Kidney tubule cell (primary cell): Measurements from ENCODE around the gene SOBP.

Experiments used
- DNase-seq: peaks from one replicate; pipeline ENCODE4 v3.0.0-alpha.2; 2018; ENCODE audit warnings: low spot score

Gene SOBP

DNA sequence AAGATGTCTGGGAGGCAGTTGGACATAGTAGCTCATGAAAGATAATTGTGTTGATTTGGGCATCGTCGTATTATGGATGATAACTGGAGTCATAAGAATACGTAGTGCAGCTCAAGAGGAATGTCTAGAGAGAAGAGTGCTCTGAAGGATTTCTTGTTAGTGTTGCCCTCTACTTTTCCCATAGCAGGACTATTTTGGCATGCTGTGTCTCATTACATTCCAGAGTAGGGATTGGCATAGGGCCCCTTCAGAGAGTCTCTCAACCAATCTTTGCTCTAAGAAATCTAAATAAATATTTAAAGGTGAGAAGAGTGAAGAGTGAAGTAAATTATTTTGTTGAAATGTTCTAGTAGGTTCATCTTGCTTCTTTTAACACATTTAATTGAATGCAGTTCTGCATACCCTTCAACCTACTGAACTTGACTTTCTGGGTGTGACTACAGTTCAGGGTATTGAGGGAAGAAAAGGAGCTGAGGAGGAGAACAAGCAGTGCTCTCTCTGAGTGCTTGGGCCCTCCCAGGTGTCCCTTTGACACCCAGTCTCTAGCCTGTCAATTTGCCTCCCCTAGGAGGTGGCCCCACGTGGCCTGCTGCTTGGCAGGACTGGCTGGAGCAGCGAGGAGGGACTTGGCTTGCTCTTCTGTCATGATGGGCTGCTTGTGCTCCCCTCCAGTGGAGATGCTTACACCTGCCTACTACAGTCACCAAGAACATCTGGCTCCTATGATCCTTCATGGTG lies 33.3 kb downstream of the SOBP start:
- DNase-seq: no peak

DNA sequence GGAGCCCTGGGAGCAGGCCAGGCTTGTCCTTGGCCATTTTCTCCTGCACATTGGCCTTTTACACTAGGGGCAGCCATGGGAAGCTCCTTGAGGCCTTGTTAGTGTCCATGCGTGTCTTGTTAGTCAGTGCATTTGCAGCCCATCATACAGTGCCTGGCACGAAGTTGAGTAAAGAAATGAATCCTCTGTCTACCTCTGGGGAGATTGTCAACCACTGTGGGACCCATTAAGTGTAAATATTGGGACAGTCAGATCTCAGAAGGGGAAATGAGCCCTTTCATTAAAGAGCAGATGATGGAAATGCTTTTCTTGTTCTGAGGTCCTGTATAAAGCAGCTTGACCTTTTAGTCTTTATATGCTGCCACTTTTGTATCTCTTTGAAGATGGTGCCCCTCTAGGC lies 33.9 kb downstream of the SOBP start:
- DNase-seq: no peak

DNA sequence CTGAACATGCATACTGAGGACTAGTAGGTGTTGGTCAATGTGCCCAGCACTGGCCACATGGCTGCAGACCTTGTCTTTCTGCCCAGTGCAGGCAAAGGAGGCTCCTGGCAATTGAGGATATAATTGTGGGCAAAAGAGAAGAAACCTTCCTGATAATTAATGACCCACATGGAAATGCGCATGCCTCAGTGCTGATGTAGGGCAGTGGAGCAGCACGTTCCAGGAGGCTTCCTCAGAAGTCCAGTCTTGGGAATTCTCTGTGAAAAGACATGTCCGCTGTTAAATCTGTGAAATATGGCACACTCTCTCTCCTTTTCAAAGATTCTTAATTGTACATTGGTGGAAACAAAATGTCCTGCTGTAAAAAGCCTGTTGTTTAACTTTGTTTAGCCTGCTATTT lies 34.7 kb downstream of the SOBP start:
- DNase-seq: peak; percentile 21

DNA sequence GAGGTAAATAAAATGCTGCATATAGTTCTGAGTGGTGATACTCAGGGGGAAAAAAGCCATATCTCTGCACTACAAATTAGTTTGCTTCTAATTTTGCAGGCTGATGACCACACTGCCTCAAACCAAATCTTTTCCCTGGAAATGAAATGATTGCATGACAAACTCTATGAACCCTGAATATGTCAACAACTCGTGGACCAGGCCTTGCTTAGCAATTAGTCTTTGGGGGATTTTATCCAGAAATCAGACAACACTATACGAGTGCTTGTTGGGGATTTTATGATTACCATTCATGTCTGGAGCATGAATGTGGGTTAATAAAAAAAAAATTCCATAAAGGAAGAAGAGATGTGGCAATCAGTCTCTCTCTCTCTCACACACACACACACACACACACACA lies 42.0 kb downstream of the SOBP start:
- DNase-seq: no peak

DNA sequence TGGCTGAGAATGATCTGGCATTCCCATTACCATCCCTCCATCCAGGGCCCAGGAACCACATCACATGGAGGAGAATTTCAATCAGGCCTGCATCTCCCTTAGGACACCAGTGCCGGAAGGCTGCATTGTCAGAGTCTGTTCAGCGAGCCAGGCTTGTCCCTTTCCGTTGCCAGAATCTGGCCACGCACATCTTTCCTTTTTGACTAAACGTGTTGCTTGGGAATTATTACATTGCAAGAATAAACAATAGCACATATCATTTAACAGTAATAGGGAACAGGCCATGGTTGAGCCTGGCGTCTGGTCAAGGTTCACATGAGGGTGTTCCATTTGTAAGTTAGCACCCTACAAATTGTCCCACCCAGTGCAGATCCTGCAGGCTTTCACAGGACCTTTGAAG lies 42.8 kb downstream of the SOBP start:
- DNase-seq: no peak

DNA sequence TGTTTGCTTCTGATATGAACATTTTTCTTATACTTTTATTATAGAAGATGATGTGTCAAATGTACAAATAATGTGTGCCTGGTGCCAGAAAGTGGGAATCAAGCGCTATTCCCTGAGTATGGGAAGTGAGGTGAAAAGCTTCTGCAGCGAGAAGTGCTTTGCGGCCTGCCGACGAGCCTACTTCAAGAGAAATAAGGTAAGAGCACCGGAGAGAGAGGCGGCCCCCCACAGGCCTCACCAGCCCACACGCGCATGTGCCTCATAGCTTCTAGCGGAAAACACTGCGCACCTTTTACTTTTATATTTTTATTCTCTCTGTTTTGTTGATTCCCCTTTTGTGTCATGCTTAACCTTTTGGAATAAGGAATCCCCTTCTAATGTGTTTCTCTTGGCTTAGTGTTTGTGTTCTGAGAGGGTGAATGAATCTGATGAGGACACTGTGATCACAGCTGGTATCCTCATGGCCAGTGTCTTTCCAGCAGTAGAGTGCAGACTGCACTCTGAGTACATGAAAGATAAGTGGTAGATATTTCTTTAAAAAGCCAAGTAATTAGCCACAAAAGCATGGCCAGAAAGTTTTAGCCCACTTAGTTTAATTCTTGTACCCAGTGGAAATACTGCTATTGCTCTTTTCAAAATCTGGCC lies 43.6 kb downstream of the SOBP start:
- no peak for DNase-seq

DNA sequence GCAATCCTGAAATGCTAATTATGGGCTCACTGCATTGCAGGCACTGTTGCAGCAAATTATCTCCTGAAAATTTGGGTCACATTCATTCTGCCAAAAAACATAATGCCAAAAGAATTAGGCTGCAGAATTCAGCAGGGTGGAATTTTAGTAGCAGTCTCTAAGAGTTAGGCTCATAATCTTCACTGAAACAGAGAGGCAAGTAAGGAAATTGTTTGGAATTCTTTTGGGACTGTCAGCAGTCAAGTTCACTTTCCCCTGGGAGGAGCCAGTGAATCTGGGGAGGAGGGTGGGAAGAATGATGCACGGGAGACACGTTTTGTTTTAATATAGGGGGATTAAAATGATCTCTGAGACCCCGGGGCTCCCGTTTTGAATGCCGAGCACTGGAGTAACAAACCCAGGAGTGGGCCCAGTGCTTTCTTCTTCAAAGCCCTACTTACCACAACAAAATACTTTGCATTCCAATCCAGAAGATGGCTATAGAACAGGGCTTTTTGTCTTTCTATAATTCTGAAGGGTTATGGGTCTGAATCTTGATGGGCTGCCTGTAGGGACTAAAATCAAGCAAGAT lies 44.7 kb downstream of the SOBP start:
- DNase-seq: no peak

DNA sequence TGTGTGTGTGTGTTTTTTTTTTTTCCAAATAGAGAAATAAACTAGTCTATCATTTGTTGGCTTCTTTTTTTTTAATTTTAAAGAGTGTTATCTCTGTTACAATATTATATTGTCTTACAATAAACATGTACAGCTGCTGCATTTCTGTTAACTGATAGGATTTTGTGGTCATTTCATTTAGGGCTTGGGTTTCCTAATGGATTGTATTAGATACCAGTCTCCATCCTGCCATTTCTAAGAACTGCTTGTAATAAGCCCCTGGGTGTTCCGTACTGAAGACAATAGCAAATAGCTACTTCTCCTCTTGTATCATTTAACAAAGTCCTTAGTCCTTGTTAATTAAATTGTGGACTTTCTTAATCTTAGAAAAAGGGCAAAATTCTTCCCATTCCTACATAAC lies 45.7 kb downstream of the SOBP start:
- DNase-seq: no peak

DNA sequence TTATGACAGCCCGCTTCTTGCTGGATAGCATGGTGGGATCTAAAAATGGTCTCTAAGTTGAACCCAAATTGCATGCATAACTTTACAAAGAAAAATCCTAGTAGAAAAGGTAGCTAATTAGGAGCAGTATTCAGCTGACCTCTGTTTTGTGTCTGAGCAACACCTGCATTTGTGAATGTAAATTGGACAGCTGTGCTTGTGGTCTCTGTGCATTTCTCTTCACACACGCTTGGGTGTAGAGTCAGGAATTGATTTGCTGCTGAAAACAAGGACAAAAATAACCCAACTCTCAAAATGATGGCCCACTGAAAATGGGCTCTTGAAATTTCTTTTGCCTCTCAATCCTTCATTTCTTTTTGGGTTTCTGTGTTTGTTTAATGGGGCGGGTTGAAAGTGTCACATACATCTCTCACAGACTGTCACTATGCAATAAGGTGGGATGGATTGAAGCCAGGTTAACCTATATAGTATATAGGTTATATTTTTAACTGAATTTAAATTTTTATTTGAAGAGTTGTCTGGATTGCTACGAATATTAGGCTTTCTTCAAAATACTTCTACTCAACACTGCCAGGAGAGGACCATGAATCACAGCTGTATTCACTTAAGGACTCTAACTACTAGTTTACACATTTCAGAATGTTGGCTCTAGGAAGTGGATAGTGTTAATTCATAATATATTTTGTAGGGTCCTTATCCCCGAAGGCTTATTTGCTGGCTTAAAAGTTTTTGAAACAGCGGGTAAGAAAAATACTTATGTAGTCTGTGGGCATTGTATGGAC lies 46.5 kb downstream of the SOBP start:
- no peak for DNase-seq

DNA sequence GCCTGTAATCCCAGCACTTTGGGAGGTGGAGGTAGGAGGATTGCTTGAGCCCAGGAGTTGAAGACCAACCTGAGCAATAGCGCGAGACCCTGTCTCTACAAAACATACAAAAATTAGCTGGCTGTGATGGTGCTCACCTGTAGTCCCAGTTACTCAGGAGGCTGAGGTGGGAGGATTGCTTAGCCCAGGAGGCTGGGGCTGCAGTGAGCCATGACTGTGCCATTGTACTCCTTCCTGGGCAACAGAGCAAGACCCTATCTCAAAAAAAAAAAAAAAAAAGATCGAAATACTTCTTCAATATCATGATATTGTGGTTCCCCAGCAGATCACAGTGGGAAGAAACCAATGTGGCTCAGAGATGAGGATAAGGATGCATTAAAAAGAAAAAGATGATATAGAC lies 47.6 kb downstream of the SOBP start:
- DNase-seq: no peak

DNA sequence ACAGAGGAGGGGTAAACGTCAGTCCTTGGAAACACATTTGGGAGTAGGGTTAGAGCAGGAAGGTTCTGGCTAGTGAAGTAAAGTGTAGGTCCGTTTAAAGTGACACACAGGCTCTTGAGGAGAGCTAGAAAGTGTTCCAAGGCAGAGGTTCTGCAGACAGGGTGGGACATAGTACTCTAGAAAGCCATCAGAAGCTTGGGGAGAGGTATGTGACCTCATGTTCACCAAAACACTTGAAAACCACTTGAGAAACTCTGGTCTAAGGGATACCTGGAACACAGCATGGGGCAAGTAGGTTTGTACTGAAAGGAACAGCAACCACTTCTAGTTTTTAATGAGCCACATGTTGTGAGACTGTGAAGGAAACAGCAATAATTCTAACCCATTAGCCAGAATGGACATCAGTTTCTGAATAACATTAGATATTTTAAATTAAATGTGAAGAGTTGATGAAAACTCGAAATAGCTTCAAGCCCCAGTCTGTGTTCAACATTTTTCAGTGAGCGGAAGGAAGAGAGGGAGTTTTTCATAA lies 49.0 kb downstream of the SOBP start:
- DNase-seq: no peak

DNA sequence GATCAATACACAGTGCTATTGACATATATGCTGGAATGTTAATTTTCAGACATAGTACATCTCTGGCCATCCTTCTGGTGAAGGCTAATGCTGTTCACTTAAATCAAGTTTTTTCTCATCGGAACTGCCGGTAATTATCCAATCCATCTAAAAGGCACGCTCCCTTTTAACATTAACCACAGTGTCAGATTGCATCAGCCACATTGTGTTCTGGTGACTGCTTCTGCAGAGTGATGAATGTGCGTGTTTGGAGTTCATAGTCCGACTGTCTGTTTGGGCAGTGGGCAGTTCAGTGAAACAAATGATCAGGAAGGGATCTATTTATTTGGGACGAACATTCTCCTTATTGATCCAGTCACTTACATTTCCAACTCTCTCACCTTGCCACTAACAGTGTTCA lies 49.5 kb downstream of the SOBP start:
- peak; percentile 59 for DNase-seq

DNA sequence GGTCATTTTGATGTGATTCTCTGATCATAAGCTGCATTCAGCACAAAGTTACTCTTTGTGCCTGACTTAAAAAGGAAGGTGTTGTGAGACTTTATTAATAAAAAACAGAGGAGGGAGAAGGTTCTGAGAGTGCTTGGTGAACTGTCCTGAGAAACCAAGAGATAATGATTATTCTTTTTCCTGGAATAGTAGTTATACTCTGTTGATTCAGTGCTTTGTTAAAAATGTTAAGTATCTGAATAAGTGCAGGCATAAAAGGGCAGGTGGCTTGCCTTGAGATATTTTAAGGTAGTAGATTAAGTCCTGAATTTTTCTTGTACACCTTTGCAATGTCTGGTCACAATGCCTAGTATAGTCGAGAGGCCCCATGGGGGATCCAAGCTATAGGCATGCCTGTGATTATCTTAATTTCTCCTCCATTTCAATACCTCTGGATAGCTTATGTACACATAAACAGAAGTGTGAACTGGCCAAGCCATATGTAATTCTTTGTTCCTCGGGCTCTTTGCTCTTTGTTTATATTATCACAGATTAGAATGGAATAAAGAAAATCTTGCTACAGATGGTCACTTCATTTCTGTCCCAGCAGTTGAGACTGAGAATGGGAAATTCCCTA lies 50.0 kb downstream of the SOBP start:
- DNase-seq: no peak

DNA sequence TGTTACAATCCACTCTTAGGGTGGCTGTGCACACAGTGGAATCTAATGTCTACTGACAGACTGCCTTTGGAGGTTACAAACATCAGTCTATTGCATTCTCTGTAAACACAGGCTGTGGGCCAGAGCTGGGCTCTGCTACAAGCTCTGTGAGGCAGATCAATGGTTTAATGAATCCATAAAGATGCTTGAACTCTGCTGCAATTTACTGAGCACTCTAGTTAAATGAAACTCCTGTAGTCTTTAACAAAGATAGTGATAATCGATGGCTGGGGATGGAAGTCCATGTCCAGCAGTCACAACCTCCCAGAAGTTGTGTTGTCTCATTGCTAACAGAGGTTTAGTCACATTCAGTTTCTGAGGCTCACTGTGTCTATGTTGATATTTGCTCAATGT lies 50.5 kb downstream of the SOBP start:
- DNase-seq: no peak

DNA sequence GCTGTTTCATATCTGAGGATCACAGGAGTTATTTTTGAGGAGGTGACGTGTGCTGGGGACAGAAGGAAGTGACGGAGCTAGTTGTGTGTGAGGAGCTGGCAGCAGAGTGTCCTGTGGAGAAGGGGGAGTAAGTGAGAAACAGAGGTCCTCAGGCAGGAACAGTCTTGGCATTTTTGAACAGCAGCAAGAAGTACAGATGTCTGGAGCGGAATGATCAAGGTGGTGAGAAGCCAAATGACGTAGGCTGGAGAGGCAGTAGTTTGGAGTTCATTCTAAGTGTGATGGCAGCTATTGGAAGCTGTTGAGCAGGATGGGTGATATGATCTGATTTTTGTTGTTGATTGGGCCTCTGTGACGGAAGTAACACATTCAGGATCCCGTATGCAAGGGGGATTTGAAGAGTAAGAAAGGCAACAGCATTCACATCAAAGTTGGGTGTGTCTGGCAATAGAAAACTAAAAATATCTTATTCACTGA lies 52.3 kb downstream of the SOBP start:
- no peak for DNase-seq

DNA sequence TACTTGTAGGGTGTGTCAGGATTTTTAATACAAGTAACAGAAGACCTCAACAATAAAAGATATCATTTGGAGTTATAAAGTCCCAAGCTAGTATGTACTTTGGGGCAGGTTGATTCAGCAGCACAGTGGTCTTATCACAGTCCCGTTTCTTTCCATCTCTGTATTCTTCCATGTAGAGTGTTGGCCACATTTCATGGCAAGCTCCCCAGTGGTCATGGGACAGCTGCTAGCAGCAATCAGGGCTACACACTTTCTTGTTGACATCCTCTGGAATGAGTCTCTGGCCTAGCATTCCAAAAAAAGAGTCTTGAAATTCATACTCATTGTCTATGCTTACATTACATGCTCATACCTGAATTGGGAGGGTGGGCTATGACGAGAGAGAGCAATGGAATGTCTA lies 53.2 kb downstream of the SOBP start:
- no peak for DNase-seq

DNA sequence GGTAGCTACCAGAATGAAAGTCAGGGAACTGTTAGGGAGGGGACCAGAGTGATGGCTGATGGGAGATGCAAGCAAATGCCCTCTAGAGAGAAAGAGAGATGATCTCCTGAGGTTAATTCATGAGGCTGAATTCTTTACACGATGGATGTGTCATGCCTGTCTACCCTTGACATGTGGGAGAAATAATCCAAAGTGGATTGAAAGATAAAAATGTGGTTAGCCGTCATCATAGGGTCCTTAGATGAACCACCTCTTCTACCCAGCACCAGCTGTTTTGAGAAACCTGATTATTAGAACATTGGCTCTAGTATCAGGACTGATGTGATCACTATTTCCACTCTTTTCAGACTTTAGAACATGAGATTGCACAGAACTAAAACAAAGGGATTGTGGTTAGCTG lies 53.6 kb downstream of the SOBP start:
- DNase-seq: no peak

DNA sequence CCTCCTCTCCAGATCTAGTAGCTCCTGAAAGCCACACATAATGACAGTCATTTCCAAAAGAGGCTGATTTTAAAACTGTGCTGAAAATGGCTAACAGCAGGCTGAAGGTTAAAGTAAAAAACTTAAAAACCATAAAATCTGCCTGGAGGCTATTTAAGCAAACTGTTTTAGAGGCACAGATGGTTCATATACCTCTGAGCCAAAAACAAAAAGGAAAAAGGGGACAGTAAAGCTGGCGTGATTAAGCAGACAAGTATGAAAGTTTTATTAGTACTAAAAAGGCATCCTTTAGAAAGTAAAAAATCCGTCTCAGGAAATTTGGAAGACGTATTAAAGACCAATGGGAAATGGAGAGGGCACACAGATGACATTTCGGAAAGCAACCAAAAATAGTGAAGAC lies 55.8 kb downstream of the SOBP start:
- no peak for DNase-seq

DNA sequence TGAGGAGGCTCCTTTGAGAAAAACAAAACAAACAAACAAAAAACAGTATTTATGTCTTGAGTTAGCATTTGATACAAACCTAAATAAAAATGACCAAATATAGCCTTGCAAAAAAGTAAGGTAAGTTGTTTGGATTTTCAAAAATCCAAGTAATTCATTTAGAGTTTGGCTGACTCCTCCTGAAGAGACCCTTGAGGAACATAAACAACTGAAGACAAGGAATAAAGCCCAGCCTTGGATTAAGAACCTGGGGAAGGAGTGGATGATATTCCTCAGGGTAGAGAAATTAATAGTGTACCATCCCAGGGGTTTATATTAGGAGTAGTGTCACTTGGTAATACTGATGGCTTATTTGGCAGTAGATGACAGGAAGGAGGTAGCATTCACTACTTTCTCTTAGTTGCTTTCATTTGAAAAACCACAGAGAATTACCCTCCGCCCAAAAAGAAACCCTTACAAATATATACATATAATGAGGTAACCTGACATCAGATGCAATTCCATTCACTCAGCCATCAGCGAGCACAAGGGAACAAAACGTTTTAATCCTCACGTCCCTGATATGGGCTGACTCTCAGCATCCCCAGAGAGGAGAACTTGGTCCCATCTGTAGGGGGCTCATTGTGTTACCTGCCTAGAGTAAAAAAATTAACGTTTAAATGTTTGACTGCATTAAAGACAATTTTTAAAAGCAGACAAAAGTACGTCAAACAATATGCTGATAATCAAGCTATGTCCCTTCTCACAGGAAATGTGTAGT lies 57.0 kb downstream of the SOBP start:
- no peak for DNase-seq

DNA sequence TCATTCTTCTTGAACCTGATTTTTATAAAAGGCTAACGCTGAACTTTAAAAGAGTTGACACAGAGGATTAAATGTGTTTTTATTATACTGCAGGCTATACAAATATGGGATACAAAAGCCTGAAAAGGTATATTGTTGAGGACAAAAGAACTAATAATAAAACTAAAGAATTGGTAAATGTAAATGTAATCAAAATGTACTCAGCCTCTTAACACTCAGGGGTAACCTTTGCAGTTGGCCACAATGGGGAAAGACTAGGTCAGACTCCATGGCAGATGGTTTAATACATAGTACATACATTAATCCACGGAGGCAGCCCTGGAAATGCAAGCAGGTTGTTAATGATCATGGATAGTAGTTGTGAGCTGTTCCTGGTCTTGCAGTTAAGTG lies 57.5 kb downstream of the SOBP start:
- no peak for DNase-seq

DNA sequence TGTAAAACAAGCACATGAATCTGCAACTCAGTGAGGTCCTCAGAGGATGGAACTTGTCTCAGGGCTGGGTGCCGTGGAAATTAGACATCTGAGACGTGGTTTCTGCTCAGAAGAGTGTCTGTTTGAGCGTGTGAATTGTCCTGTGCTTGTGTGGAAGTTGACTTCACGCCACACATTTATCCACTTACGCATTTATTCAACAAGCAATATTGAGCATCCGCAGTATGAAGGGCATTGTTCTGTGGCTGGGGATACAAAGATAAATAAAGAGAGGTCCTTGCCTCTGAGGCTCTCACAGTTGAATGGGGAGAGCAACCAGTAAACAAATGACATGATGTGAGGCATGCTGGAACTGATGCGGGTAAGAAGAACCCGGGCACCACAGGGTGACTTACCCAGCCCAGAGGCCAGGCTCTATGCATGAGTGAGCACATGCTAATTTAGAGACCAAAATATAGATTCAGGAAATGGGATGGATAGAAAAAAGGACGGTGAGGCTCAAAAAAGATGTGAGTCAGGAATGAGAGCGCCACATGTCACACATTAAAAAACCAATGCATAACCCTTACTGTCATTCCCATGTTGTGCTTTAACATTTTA lies 60.4 kb downstream of the SOBP start:
- DNase-seq: peak; percentile 56
